AG09319 (cell line): Measurements from ENCODE around the gene PRKD1.

Source experiments
- DNase-seq: peaks from one replicate; pipeline ENCODE4 v3.0.0-alpha.2; 2010; ENCODE audit warnings: low read depth; ENCODE audit errors: extremely low read depth
- CTCF ChIP-seq: IDR thresholded peaks from 2 replicates; pipeline ENCODE4 v1.5.1; 2011; ENCODE audit warnings: low read depth, mild to moderate bottlenecking, inconsistent platforms, low read length, moderate library complexity

The PRKD1 gene

DNA sequence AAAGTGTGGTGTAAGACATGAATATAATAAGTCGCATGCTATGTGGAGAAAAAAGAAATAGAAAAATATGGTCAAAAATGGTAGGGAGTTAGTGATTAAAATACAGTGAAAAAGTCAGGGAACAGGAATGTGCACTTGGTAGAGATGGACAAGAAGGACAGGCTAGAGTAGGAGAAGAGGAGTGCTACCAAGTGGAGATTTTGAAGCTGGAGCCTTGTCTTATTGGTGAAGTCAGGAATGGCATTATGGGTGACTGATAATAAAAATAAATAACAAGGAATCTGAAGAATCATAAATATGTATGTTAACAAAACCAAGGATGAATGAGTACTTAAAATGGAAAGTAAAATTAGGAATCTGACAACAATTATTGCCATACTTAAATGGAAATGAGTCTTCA lies 204.8 kb downstream of the PRKD1 start:
- DNase-seq = no peak
- TF ChIP-seq CTCF = no peak

GRCh38 chr14:29721586-29721985 lies 206.1 kb downstream of the PRKD1 start:
- TF ChIP-seq CTCF = no peak
- no peak for DNase-seq

DNA sequence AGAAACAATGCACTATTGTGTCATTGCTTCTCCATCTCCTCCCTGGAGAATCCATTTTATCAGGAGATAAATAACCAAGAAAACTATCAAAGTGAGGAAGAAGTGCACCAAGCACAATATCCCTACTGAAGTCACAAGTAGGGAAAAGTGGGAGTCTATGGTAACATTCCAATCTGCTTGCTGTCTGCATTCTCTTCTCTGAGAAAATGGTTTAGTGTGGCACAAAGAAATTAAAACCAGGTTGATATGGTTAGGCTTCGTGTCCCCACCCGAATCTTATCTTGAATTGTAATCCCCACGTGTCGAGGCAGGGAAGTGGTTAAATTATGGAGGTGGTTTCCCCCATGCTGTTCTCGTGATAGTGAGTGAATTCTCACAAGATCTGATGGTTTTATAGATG lies 209.7 kb downstream of the PRKD1 start:
- no peak for TF ChIP-seq CTCF
- DNase-seq = no peak

DNA sequence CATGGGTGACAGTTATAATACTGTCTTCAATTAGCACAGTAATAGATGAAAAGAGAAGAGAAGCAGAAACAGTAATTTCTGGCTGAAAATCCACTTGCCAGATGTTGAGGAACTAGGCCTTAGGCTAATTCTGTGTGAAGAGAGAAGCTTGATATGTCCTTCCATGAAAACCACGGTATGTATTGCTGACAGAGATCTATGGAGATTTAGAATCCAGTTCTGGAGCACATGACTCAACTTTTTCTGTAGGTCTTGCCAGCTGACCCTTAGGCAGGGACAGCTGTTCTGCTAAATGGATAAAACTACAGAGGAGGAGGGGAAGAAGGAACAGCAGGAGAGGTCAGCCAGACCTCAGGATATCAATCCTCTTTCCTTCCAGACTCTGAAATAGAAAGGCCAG lies 211.5 kb downstream of the PRKD1 start:
- no peak for TF ChIP-seq CTCF

DNA sequence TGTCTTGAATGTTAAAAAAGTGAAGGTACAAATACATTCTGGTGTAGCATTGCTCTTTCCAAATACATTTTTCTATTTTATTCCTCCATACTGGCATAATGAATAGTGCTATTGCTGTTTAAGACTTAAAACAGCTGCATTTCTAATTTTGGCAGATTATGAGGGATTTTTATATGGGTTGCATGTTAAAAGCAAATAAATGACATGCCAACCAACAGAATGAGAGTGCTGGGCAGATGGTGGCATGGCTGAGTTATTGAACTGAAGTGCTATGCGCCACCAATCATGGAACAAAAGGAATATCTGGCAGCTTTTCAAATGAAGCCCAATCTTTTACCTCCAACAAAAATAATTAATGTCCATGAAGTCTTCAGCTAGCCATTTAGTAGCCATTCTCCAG lies 215.0 kb downstream of the PRKD1 start:
- no peak for DNase-seq

More for the DNA sequence above, 211.5 kb downstream of the PRKD1 start:
- no peak for DNase-seq

GRCh38 chr14:29710015-29710414 lies 217.6 kb downstream of the PRKD1 start:
- no peak; the same call in 1 of the 2 replicates for TF ChIP-seq CTCF
- no peak for DNase-seq

More for the DNA sequence above, 215.0 kb downstream of the PRKD1 start:
- TF ChIP-seq CTCF = no peak

- TF ChIP-seq CTCF = no peak
- no peak for DNase-seq
Observed at GRCh38 chr14:29709490-29709889, 218.2 kb downstream of the PRKD1 start.
